Measurements from ENCODE around the gene USP3. TPM values are rescaled to one million over a fixed set of nuclear protein-coding genes. Genes with fewer than 3 reads are reported as not detected.

Gene USP3
- total and polyA plus RNA-seq, 2 donors = 32.6 to 57.6 TPM

- WGBS = 84% methylated on average over 8 of the region's 8 CpGs
- DNase-seq (ENCODE audit: low read depth in 6 of 9, low spot score in 9 of 9) = peak in 1 of 9 donors; percentile 50
- H3K27me3 ChIP-seq (ENCODE audit: control insufficient read depth in 2 of 2, insufficient read depth in 1 of 2, low read length in 1 of 2) = peaks cover 0 to 22% of the 10 kb centered on the region in 2 donors
- H3K4me3 ChIP-seq (ENCODE audit: low read length in 2 of 2) = peak overlapping the region; percentile 77 to 88
- H3K27ac ChIP-seq (ENCODE audit: low read depth in 1 of 2, low read length in 1 of 2) = peak overlapping the region; percentile 21 to 53
- H3K36me3 ChIP-seq (ENCODE audit: control insufficient read depth in 2 of 2, insufficient read depth in 2 of 2, low read length in 1 of 2) = no peaks in the 10 kb centered on the region
- H3K9me3 ChIP-seq (ENCODE audit: control insufficient read depth in 2 of 2, insufficient read depth in 1 of 2, low read length in 1 of 2) = no peaks in the 10 kb centered on the region
- H3K4me1 ChIP-seq (ENCODE audit: control insufficient read depth in 2 of 2, insufficient read depth in 2 of 2, low read length in 2 of 2) = peaks cover 16 to 43% of the 10 kb centered on the region in 2 donors
Measured at GRCh38 chr15:63506537-63507035, 2.2 kb downstream of the USP3 start.

GRCh38 chr15:63507878-63508818, 3.8 kb downstream of the USP3 start:
- H3K4me3 ChIP-seq (ENCODE audit: low read length in 2 of 2) = no peak overlapping the region
- no peak for DNase-seq (ENCODE audit: low read depth in 6 of 9, low spot score in 9 of 9)
- no peaks in the 10 kb centered on the region for H3K9me3 ChIP-seq (ENCODE audit: control insufficient read depth in 2 of 2, insufficient read depth in 1 of 2, low read length in 1 of 2)
- no peak overlapping the region for H3K27ac ChIP-seq (ENCODE audit: low read depth in 1 of 2, low read length in 1 of 2)
- H3K36me3 ChIP-seq (ENCODE audit: control insufficient read depth in 2 of 2, insufficient read depth in 2 of 2, low read length in 1 of 2) = no peaks in the 10 kb centered on the region
- WGBS = 25% methylated on average over 2 of the region's 2 CpGs
- peaks cover 18 to 31% of the 10 kb centered on the region in 2 donors for H3K4me1 ChIP-seq (ENCODE audit: control insufficient read depth in 2 of 2, insufficient read depth in 2 of 2, low read length in 2 of 2)
- H3K27me3 ChIP-seq (ENCODE audit: control insufficient read depth in 2 of 2, insufficient read depth in 1 of 2, low read length in 1 of 2) = peaks cover 0 to 8% of the 10 kb centered on the region in 2 donors

- Histone ChIP-seq H3K36me3 (ENCODE audit: control insufficient read depth in 2 of 2, insufficient read depth in 2 of 2, low read length in 1 of 2) (no peaks in the 10 kb centered on the region), H3K27ac (ENCODE audit: low read depth in 1 of 2, low read length in 1 of 2) (no peak overlapping the region), H3K27me3 (ENCODE audit: control insufficient read depth in 2 of 2, insufficient read depth in 1 of 2, low read length in 1 of 2) (no peaks in the 10 kb centered on the region), H3K9me3 (ENCODE audit: control insufficient read depth in 2 of 2, insufficient read depth in 1 of 2, low read length in 1 of 2) (no peaks in the 10 kb centered on the region), H3K4me1 (ENCODE audit: control insufficient read depth in 2 of 2, insufficient read depth in 2 of 2, low read length in 2 of 2) (peaks cover 16 to 21% of the 10 kb centered on the region in 2 donors), H3K4me3 (ENCODE audit: low read length in 2 of 2) (no peak overlapping the region)
- no peak for DNase-seq (ENCODE audit: low read depth in 6 of 9, low spot score in 9 of 9)
- WGBS = 95% methylated on average over 6 of the region's 6 CpGs
Measured at GRCh38 chr15:63509056-63509954, 4.9 kb downstream of the USP3 start.

- H3K27ac ChIP-seq (ENCODE audit: low read depth in 1 of 2, low read length in 1 of 2) = no peak overlapping the region
- no peak overlapping the region for H3K4me3 ChIP-seq (ENCODE audit: low read length in 2 of 2)
- H3K9me3 ChIP-seq (ENCODE audit: control insufficient read depth in 2 of 2, insufficient read depth in 1 of 2, low read length in 1 of 2) = no peaks in the 10 kb centered on the region
- no peak for DNase-seq (ENCODE audit: low read depth in 6 of 9, low spot score in 9 of 9)
- no peaks in the 10 kb centered on the region for H3K36me3 ChIP-seq (ENCODE audit: control insufficient read depth in 2 of 2, insufficient read depth in 2 of 2, low read length in 1 of 2)
- 29% methylated on average over 5 of the region's 5 CpGs for WGBS
- peaks cover 16 to 21% of the 10 kb centered on the region in 2 donors for H3K4me1 ChIP-seq (ENCODE audit: control insufficient read depth in 2 of 2, insufficient read depth in 2 of 2, low read length in 2 of 2)
- H3K27me3 ChIP-seq (ENCODE audit: control insufficient read depth in 2 of 2, insufficient read depth in 1 of 2, low read length in 1 of 2) = no peaks in the 10 kb centered on the region
Measured at GRCh38 chr15:63509955-63510940, 5.9 kb downstream of the USP3 start.

GRCh38 chr15:63512148-63512547, 7.8 kb downstream of the USP3 start:
- DNase-seq (ENCODE audit: low read depth in 6 of 9, low spot score in 9 of 9) = no peak
- WGBS = 79% methylated on average over 5 of the region's 5 CpGs
- H3K4me1 ChIP-seq (ENCODE audit: control insufficient read depth in 2 of 2, insufficient read depth in 2 of 2, low read length in 2 of 2) = peaks cover 9 to 11% of the 10 kb centered on the region in 2 donors
- H3K9me3 ChIP-seq (ENCODE audit: control insufficient read depth in 2 of 2, insufficient read depth in 1 of 2, low read length in 1 of 2) = no peaks in the 10 kb centered on the region
- H3K36me3 ChIP-seq (ENCODE audit: control insufficient read depth in 2 of 2, insufficient read depth in 2 of 2, low read length in 1 of 2) = no peaks in the 10 kb centered on the region
- no peak overlapping the region for H3K27ac ChIP-seq (ENCODE audit: low read depth in 1 of 2, low read length in 1 of 2)
- H3K27me3 ChIP-seq (ENCODE audit: control insufficient read depth in 2 of 2, insufficient read depth in 1 of 2, low read length in 1 of 2) = no peaks in the 10 kb centered on the region
- H3K4me3 ChIP-seq (ENCODE audit: low read length in 2 of 2) = no peak overlapping the region

- no peak for DNase-seq (ENCODE audit: low read depth in 6 of 9, low spot score in 9 of 9)
- H3K4me1 ChIP-seq (ENCODE audit: control insufficient read depth in 2 of 2, insufficient read depth in 2 of 2, low read length in 2 of 2) = peaks cover 11 to 14% of the 10 kb centered on the region in 2 donors
- 96% methylated on average over 6 of the region's 6 CpGs for WGBS
- H3K27ac ChIP-seq (ENCODE audit: low read depth in 1 of 2, low read length in 1 of 2) = no peak overlapping the region
- no peak overlapping the region for H3K4me3 ChIP-seq (ENCODE audit: low read length in 2 of 2)
- H3K27me3 ChIP-seq (ENCODE audit: control insufficient read depth in 2 of 2, insufficient read depth in 1 of 2, low read length in 1 of 2) = no peaks in the 10 kb centered on the region
- H3K36me3 ChIP-seq (ENCODE audit: control insufficient read depth in 2 of 2, insufficient read depth in 2 of 2, low read length in 1 of 2) = no peaks in the 10 kb centered on the region
- no peaks in the 10 kb centered on the region for H3K9me3 ChIP-seq (ENCODE audit: control insufficient read depth in 2 of 2, insufficient read depth in 1 of 2, low read length in 1 of 2)
Measured at GRCh38 chr15:63513271-63513670, 8.9 kb downstream of the USP3 start.

GRCh38 chr15:63513728-63514127, 9.3 kb downstream of the USP3 start:
- H3K4me1 ChIP-seq (ENCODE audit: control insufficient read depth in 2 of 2, insufficient read depth in 2 of 2, low read length in 2 of 2) = peaks cover 11 to 14% of the 10 kb centered on the region in 2 donors
- 94% methylated on average over 3 of the region's 3 CpGs for WGBS
- H3K27ac ChIP-seq (ENCODE audit: low read depth in 1 of 2, low read length in 1 of 2) = no peak overlapping the region

GRCh38 chr15:63514531-63514943, 10.1 kb downstream of the USP3 start:
- no peak for DNase-seq (ENCODE audit: low read depth in 6 of 9, low spot score in 9 of 9)
- 6% methylated on average over 1 of the region's 1 CpG for WGBS
- H3K27ac ChIP-seq (ENCODE audit: low read depth in 1 of 2, low read length in 1 of 2) = no peak overlapping the region
- H3K4me1 ChIP-seq (ENCODE audit: control insufficient read depth in 2 of 2, insufficient read depth in 2 of 2, low read length in 2 of 2) = peaks cover 11 to 12% of the 10 kb centered on the region in 2 donors
- H3K4me3 ChIP-seq (ENCODE audit: low read length in 2 of 2) = no peak overlapping the region
- H3K36me3 ChIP-seq (ENCODE audit: control insufficient read depth in 2 of 2, insufficient read depth in 2 of 2, low read length in 1 of 2) = no peaks in the 10 kb centered on the region
- H3K9me3 ChIP-seq (ENCODE audit: control insufficient read depth in 2 of 2, insufficient read depth in 1 of 2, low read length in 1 of 2) = no peaks in the 10 kb centered on the region
- no peaks in the 10 kb centered on the region for H3K27me3 ChIP-seq (ENCODE audit: control insufficient read depth in 2 of 2, insufficient read depth in 1 of 2, low read length in 1 of 2)

More at GRCh38 chr15:63513728-63514127, 9.3 kb downstream of the USP3 start:
- no peaks in the 10 kb centered on the region for H3K9me3 ChIP-seq (ENCODE audit: control insufficient read depth in 2 of 2, insufficient read depth in 1 of 2, low read length in 1 of 2)
- no peaks in the 10 kb centered on the region for H3K36me3 ChIP-seq (ENCODE audit: control insufficient read depth in 2 of 2, insufficient read depth in 2 of 2, low read length in 1 of 2)
- DNase-seq (ENCODE audit: low read depth in 6 of 9, low spot score in 9 of 9) = no peak
- no peak overlapping the region for H3K4me3 ChIP-seq (ENCODE audit: low read length in 2 of 2)
- no peaks in the 10 kb centered on the region for H3K27me3 ChIP-seq (ENCODE audit: control insufficient read depth in 2 of 2, insufficient read depth in 1 of 2, low read length in 1 of 2)
